22Rv1 (cell line): ENCODE measurements around the gene SAMSN1.

Experiments used
- H3K27ac ChIP-seq: fragments of 450-650 bp; 2 replicates; pipeline ENCODE4 v1.5.1; 2017
- CTCF ChIP-seq: fragments of 450-650 bp; IDR thresholded peaks from 2 replicates; pipeline ENCODE4 v1.5.1; 2017; ENCODE audit warnings: mild to moderate bottlenecking
- ZFX ChIP-seq: fragments of 450-650 bp; IDR thresholded peaks from 2 replicates; pipeline ENCODE4 v1.6.1; 2017; ENCODE audit warnings: antibody characterized with exemption, borderline replicate concordance

The SAMSN1 gene

GRCh38 chr21:14545906-14546480 is at the start of gene SAMSN1:
TSS of gene SAMSN1 (minus strand) at chr21:14546315. CDS start at chr21:14546261, 54 bp downstream.
- no peak within 1 kb of the TSS for H3K27ac ChIP-seq
- TF ChIP-seq CTCF (no peak), ZFX (no peak)

DNA sequence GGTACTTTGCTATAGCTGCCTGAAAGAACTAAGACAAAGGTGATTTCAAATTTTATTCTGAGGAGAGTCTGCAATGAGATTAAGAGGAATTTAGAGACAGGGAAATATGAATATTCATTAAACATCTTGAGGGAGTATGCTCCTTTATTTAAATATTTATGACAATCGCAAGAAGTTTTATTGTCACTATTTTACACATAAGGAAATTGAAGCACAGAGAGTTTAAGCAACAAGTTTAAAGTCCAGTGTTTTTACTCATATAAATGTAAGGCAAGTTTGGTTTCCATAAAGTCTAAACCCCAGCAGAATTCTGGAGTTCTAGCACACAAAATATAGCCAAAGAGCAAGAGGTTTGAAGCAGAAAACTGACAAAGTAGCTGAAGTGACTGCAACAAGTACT is 49.3 kb upstream of the SAMSN1 start:
- no peak for TF ChIP-seq ZFX
- TF ChIP-seq CTCF: no peak
- H3K27ac ChIP-seq: no peak overlapping the region

DNA sequence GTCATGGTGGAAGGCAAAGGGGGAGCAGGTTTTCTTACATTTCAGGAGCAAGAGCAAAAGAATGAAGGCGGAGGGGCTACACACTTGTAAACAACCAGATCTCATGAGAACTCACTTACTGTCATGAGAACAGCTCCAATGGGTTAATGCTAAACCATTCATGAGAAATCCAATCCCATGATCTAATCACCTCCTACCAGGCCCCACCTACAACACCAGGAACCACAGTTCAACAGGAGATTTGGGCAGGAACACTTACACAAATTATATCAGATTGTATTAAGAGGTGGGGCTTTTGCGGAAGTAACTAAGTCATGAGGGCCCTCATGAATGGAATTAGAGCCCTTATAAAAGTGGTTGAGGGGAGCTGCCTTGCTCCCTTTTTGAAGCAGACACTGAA is 48.9 kb upstream of the SAMSN1 start:
- H3K27ac ChIP-seq: no peak overlapping the region
- no peak for TF ChIP-seq CTCF
- TF ChIP-seq ZFX: no peak

DNA sequence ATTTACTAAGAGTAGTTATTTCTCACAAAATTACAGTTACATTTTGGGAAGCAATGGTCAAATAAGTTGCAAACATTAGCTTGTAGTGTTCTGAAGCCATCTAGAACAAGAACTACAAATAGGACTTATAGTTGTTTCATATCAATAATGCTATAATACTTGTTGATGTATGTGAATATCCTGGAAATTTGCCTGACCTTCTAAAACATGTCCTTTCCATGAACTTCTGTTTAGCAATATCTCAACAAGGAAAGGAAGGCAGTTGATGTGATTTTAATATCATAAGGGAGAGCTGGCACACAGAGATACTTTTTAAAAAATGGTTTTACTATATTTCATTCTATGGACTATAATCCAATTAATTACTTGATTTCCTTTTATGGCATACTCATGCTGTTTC is 47.1 kb upstream of the SAMSN1 start:
- TF ChIP-seq CTCF (no peak), ZFX (no peak)
- H3K27ac ChIP-seq: no peak overlapping the region

DNA sequence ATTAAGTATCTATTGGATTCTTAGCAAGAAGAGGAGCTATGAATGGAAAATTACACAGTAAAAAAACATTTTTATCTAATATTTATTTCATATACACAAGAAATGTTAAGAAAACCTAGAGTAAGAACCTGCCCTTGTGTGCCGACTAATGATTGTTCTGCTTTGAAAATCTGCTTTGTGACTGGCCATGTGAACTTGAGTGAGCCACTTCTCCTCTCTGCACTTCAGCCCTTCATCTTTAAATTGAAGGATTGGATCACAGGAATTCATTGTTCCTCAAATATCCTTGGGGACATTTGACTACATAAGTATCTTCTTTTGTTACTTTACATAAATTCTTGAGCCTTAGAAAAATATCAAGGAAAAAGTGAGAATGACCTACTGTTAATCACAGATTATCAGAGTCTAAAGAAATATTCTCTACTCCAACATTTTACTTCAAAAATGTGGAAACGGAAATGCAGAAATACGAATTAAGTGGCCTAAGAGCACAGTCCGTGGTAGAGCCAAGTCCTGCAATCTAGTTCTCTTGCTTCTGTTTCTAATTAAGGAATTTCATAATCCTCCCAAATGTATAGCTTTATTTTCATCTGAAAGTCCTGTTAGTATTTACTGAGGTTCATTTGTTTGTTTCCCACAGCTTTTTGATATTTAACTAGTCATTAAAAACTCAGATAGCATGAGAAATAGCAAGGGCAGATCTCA is 46.3 kb upstream of the SAMSN1 start:
- TF ChIP-seq ZFX (no peak), CTCF (no peak)
- no peak overlapping the region for H3K27ac ChIP-seq

DNA sequence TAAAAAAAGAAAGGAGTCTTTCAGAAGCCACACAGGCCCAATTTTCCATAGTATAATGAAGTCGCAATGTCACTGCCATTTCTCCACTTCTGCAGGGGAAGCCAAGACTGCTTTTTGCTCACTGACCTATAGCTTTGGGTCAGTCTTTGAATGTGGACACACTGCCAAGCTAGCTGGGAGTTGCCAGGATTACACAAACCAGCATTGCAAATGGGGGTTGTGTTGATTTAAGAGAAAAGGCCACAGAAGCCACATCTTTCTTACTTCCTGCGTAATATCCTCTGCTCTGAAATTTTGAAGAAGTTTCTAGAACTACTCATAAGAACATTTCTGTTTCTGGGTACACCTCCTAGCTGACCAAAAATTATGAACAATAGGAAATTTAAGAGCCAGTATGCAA is 45.8 kb upstream of the SAMSN1 start:
- H3K27ac ChIP-seq: no peak overlapping the region

More for the DNA sequence above, 45.8 kb upstream of the SAMSN1 start:
- no peak for TF ChIP-seq CTCF
- no peak for TF ChIP-seq ZFX
